B cell (primary cell): Measurements from ENCODE around the gene PLEKHH3.

Experiments
- EZH2 ChIP-seq: IDR thresholded peaks from 2 replicates; pipeline ENCODE4 v1.6.1; 2012; ENCODE audit warnings: borderline replicate concordance, low read depth, mild to moderate bottlenecking, moderate library complexity, low read length; ENCODE audit not compliant: insufficient read depth, poor library complexity, severe bottlenecking
- TF ChIP-seq, protein P1 (sequence below): fragments of 200-600 bp; IDR thresholded peaks from one replicate; pipeline ENCODE4 v1.8.0; 2022; ENCODE audit warnings: antibody characterized with exemption, mild to moderate bottlenecking

DNA sequence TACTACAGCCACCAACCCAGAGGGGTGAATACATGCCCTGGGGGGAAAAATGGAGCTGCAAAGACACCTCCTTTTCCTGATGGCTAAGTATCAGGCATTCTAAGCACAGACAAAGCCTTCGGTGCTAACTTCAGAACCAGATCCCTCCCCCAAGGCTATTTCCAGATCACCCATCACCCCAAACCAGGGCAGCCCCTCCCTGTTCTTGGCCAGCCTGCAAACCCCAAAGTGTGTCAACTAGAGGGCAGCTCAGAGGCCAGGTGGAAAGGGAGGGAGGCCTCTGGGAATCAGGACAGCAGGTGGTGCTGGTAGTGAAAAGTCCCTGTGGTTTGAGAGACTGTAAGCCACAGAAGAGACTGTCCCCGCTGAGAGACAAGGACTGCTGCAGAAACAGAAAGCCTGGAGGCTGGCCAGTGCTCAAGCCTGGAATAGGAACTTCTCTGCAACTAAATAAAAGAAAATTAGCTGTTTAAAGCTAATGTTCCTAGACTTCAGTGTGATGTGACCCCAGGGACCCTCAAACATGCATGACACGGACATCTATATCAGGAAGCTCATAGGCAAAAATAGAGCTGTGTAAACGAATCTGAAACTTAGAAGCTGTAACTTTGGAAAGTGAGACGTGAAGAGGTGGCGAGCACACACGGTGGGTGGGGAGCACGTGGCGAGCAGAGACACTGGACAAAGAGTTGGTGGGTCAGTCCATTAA, 58.2 kb downstream of the PLEKHH3 start:
- TF ChIP-seq, protein P1, sequence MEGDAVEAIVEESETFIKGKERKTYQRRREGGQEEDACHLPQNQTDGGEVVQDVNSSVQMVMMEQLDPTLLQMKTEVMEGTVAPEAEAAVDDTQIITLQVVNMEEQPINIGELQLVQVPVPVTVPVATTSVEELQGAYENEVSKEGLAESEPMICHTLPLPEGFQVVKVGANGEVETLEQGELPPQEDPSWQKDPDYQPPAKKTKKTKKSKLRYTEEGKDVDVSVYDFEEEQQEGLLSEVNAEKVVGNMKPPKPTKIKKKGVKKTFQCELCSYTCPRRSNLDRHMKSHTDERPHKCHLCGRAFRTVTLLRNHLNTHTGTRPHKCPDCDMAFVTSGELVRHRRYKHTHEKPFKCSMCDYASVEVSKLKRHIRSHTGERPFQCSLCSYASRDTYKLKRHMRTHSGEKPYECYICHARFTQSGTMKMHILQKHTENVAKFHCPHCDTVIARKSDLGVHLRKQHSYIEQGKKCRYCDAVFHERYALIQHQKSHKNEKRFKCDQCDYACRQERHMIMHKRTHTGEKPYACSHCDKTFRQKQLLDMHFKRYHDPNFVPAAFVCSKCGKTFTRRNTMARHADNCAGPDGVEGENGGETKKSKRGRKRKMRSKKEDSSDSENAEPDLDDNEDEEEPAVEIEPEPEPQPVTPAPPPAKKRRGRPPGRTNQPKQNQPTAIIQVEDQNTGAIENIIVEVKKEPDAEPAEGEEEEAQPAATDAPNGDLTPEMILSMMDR, result no peak
- no peak for TF ChIP-seq EZH2
